OCI-LY1 (cell line): ENCODE data around the gene TEK.

Source experiments
- EZH2 ChIP-seq: fragments of 200-600 bp; sonication (generic), shearing (Covaris generic); IDR thresholded peaks from 2 replicates; pipeline ENCODE4 v1.8.0; 2017; ENCODE audit warnings: borderline replicate concordance, mixed run types, mild to moderate bottlenecking, antibody characterized with exemption, low read length, moderate library complexity, mixed read lengths
- TF ChIP-seq, protein P1 (sequence below): fragments of 200-600 bp; sonication (generic), shearing (Covaris generic); IDR thresholded peaks from 2 replicates; pipeline ENCODE4 v1.5.1; 2017; ENCODE audit warnings: mild to moderate bottlenecking, antibody characterized with exemption, low read length, moderate library complexity, mixed read lengths

DNA sequence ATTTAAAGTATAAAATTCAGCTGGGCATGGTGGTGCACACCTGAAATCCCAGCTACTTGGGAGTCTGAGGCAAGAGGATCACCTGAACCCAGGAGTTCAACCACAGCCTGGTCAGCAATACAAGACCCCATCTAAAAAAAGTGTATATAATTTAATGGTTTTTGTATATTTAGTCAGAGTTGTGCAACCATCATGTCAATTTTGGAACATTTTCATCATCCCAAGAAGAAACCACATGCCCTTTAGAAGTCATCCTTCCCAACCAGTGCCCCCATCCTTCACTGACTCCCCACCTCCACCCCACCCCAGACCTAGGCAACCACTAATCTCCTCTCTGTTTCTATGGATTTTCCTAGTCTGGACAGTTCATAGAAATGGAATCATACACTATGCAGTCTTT is 18.8 kb upstream of the TEK start:
- TF ChIP-seq EZH2 = no peak
- TF ChIP-seq, protein P1, sequence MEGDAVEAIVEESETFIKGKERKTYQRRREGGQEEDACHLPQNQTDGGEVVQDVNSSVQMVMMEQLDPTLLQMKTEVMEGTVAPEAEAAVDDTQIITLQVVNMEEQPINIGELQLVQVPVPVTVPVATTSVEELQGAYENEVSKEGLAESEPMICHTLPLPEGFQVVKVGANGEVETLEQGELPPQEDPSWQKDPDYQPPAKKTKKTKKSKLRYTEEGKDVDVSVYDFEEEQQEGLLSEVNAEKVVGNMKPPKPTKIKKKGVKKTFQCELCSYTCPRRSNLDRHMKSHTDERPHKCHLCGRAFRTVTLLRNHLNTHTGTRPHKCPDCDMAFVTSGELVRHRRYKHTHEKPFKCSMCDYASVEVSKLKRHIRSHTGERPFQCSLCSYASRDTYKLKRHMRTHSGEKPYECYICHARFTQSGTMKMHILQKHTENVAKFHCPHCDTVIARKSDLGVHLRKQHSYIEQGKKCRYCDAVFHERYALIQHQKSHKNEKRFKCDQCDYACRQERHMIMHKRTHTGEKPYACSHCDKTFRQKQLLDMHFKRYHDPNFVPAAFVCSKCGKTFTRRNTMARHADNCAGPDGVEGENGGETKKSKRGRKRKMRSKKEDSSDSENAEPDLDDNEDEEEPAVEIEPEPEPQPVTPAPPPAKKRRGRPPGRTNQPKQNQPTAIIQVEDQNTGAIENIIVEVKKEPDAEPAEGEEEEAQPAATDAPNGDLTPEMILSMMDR = no peak
